NCI-H774 (cell line): Measurements from ENCODE around the gene RFTN1.

Experiments used
- DNase-seq: peaks from one replicate; lab custom pipeline; 2025; lab: John Stamatoyannopoulos, UW

Gene RFTN1

GRCh38 chr3:16486201-16486600 is 27.3 kb downstream of the RFTN1 start:
- no peak for DNase-seq

- no peak for DNase-seq
These were observed 28.0 kb downstream of the RFTN1 start for GRCh38 chr3:16485395-16485992.

DNA sequence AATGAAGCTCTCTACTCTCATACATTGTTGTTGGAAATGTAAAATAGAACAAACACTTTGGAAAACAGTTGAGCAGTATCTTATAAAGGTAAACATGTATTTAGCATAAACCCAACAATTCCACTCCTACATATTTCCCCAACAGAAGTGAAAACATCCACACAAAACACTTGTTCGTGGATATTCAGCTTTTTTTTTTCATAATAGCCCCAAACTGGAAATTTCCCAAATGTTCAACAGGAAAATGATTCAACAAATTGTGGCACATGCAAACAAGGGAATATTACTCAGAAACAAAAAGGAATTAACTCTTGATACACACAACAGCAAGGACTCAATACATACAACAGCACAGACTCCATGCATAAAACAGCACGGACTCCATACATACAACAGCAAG is 28.5 kb downstream of the RFTN1 start:
- DNase-seq: no peak

- no peak for DNase-seq
These were observed 29.3 kb downstream of the RFTN1 start for GRCh38 chr3:16484216-16484615.

DNA sequence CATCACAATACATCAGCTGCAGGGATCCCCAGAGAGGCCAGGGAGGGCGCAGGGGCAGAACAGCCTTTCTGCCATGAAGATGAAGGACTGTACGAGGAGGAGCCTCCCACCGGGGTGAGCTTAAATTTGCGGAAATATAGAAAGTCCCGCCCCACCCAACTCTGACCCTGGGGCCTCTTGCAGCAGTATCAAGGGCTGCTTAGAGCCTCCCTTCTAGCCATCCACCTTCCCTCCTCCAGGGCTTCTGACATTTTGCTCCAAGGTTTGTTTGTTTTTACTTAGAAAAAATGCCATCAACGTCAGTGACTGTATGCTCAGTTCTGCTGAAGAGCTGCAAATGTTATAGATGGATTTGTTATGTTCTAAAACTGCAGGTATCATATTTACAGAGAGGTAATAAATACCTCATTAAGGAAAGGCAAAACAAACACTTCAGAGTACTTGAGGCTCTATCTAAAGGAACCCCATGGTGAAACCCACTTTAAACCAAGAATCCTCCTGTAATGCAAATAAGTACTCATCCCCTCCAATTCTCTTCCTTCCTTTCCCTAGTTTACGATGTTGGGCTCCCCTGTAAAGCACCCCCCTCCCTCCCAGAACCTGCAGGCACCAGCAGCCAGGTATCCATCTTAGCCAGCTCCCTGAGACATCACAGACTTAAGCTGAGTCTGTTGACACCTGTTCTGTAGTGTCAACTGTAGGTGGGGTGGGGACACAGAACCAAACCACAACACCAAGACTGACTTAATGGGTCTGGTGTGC is 30.5 kb downstream of the RFTN1 start:
- peak; percentile 47 for DNase-seq

- no peak for DNase-seq
These were observed 31.2 kb downstream of the RFTN1 start for GRCh38 chr3:16482194-16482769.

DNA sequence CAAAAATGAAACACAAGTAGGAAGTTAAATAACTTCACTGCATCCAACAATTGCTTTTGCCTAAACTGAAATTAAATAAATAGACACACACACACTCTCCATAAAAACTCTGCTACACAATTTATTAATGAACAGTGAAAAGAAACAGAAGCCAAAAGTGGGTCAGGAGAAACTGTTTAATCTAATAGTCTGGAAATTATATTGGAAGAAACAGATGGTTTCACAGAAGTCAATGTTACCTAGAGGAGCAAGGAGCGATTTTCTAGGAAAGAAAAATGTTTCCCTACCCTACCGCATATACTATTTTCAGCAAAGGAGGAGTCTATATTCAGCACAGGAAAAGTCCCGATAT is 32.0 kb downstream of the RFTN1 start:
- DNase-seq: no peak

- DNase-seq: no peak
These were observed 32.5 kb downstream of the RFTN1 start for GRCh38 chr3:16480861-16481545.

DNA sequence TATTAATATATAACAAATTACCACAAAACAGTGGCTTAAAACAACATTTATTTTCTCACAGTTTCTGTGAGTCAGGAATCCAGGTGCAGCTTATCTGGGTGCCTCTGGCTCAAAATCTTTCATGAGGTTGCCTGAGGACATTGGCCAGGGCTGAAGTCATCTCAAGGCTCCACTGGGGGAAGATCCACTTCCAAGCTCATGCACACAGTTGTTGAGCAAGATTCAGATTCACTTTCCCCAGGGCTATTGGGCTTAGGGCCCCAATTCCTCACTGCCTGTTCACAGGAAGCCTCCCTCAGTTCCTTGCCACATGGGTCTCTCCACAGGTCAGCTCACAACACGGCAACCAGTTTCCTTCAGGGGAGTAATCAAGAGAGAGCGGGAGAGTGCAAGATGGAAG is 35.0 kb downstream of the RFTN1 start:
- DNase-seq: no peak

DNA sequence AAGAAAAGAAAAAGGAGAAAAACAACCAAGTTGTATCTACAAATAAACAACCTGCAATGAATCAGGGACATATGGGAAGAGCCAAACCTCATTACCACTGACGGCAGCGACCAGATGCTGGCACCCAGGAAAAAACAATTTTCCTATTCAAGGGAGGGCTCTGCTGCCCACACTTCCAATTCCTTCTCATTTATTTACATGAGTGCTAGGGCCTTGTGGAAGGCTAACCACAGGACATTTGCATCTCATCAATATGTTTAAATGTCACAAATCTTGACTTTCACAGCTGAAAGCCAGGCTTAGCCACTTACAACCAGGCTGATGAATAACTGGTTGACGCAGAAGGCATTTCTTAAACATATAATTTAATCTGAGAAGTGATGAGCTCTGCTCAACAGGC is 36.0 kb downstream of the RFTN1 start:
- DNase-seq: no peak

DNA sequence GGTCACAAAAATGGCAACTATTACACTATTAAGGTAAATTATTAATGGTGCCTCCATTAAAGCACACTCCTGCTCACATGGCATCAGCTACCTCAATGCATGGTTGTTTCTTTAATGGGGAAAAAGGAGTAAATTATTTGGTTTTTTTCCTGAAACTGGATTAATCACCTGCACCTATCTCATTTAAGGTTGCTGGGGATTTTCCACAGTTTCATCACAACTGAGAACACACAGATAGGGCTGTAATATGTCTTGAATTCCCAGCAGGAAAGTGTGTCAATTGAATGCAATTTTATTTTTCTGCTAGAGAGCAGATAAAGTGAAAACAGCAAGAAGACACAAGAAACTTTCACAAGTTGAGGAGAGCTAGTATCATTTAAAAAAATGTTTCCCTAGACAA is 36.4 kb downstream of the RFTN1 start:
- DNase-seq: no peak

DNA sequence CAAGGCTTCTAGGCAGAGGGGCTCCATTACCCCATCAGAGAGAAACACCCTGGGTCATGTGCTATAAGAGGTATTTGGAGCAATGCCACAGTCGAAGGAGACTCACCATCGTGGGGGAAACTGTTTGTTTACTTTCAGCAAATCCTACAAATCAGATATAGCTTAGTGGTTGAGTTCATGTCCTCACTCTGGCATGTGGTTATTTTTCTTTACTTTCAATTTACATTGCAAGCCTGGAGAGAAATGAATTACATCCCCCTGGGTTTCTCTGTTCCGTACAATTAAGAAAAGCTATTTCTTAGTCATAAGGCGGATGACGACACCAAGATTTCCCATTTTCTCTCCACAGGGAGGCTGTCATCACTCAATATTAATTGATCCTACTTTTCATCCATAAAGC is 36.9 kb downstream of the RFTN1 start:
- DNase-seq: no peak

DNA sequence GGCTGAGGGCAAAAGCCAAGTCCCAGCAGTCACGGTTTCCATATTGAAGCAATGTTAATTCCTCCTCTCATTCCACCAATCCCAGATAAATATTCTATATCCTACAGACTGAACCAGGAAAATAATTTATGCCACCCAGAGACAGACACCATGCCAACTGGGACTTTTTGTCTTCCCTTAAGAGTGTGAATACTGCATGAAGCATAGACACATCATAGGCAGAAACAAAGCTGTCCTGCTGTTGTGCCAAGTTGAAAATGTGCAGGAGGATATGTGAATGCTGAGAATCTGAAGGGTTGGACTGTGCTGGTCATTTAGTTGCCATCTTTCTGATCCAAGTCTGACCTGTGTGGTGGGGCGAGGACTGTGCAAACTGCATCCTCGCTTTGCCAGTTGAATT is 37.7 kb downstream of the RFTN1 start:
- no peak for DNase-seq

DNA sequence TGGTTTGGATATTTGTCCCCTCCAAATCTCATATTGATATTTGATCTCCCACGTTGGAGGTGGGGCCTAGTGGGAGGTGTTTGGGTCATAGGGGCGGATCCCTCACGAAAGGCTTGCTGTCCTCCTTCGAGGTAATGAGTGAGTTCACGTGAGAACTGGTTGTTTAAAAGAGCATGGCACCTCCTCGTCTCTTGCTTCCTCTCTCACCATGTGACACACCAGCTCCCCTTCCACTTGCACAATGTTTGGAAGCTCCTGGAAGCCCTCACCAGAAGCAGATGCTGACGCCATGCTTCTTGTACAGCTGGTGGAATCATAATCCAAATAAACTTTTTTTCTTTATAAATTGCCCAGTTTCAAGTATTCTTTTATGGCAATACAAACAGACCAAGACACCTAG is 38.6 kb downstream of the RFTN1 start:
- no peak for DNase-seq

DNA sequence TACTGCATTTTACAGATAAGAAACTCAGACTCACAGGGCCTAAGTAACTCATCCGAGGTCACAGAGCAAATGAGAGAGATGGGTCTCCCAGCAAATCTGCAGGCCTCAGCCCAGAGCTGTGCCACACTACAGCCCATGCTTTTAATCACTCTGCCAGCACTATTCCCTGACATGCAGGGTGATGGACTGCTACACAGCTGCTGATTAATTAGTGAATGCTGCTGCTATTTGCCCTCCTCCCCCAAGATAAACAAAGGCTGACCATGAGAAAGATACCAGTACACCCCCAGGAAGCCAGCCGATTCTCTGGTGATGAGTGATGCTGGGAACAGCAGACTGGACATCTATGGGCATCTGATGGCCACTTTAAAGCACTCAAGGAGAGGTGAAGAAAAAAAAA is 39.3 kb downstream of the RFTN1 start:
- DNase-seq: no peak

DNA sequence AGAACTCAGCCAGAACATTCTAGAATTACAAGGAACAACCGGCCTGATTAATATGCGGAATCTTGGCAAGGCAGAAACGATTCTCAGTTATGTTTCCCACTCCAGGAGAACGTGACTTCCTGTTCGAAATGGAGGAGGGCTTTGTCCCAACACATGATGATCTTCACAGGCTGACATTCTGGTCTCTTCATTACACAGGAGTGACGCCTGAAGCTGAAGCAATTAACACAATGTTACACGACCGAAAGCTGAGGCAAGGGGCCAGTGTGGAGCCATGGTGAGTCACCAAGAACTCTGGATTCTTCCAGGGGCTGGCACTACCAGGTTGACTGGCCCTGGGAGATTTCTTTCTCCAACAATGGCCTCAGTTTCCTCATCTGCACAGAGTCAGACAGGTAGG is 40.9 kb downstream of the RFTN1 start:
- DNase-seq: no peak

DNA sequence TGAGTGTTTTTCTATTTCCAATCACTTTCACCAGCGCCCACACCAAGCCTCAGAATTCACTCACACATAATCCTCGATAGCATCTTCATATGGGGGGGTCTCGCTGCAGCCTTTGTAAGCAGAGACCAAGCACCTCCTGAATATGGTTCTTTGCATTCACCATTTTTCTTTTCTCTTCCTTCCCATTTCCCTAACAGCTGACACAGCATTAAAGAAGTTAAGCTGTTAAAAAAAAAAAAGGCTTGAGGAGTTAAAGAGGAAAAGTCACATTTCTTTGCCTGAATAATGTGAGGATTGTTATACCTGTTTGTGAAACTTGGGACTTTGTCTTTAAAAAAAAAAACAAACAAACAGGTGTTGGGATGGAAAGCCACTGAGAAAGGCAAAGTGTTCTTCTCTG is 41.6 kb downstream of the RFTN1 start:
- DNase-seq: no peak

- DNase-seq: no peak
These were observed 42.9 kb downstream of the RFTN1 start for GRCh38 chr3:16470590-16470989.

DNA sequence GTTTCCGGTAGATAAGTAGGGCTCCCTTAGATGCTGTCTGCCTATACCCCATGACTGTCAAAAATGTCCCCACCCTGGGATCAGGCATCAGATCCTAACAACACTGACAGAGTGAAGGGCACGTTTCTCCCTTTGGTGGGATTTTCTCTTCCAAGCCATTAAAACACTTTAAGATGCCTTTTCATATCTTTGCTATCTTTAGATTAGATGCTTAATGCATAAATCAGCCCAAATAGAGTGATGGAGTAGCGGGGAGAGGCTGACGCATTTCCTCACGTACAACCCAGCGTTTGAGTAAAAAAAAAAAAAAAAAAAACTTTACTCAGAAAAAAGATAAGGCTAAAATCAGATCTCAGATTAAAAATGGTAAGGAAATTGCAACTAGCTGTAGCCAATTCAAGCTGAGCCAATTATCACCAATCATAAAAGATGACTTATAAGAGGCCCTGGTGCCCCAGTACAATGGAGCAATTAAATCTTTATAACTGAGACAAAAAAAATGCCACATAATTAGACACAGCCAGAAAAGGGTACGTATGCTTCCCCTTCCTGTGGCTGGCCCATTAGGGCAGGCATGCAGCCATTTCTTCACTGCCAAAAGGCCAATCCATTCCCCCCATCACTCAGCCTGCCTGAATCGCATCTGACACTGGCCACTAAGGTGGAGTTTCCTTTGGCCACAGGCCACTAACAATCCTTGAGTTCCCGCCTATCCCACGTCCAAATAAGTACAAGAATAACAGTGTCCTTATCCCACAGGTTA is 45.0 kb downstream of the RFTN1 start:
- DNase-seq: no peak

DNA sequence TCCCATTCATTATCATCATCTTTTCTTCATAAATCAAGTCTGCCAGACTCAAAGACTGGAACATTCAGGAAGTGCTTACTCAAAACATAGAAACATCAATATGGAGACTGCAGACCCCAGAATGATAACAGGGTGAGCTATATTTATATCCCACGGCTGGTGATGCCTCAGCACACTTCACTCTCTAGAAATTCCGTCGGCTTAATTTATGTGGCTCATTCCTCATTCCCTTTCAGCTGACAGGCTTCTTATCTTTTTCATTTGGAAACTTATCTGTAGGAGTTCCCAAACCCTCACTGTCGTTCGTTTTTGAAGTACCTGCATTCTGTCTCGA is 45.5 kb downstream of the RFTN1 start:
- no peak for DNase-seq

DNA sequence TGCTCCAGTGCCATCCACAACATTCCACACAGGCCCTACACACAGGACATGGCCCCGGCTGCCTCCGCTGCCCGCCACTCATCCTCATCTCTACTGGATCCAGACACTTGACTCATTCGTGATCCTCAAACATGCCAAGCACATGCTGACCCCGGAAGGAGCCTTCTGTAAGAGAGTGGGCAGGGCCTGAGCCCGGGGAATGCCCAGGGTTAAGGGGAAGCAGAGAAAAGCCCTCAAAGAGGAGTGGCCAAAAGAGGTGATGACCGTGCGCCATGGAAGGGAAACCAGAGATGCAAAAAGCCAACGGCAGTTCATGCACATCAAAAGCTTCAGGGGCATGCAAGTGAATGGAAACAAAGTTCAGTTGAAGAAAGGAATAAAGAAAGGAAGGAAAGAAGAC is 46.1 kb downstream of the RFTN1 start:
- no peak for DNase-seq

GRCh38 chr3:16466822-16467221 is 46.7 kb downstream of the RFTN1 start:
- DNase-seq: no peak
